Measurements from ENCODE around the gene UBAP1. TPM values are rescaled to one million over a fixed set of nuclear protein-coding genes. Genes with fewer than 3 reads are reported as not detected.
"Not testable (repeated sequence)": the region's sequence is repeated elsewhere in the genome, so short reads cannot be mapped to it uniquely, and the experiment has no call there.

UBAP1 gene
- total RNA-seq, 2 experiments from 2014 or later, result 28.2 to 29.8 TPM

DNA sequence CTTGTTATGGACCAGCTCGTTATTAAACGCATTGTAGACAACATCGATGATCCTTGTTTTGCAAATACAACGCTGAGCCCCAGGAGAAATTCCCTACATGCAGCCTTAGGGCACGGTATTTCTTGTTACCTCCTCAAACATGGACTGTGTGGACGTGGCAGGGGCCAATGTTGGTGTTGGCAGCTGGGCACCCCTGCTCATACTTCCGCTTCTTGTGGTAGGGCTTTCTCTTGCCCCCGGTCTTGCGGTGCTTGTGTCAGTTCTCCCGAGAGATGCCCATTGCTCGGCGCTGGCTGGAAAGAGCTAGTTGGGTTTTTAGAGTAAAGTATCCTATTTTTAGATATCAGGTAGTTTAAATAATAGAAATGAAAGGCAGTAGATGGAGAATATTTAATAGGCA is 45.5 kb downstream of the UBAP1 start:
- no peak for ATAC-seq
- no peak overlapping the region for H3K27ac Mint-ChIP-seq
- H3K9me3 Mint-ChIP-seq, result no peaks in the 10 kb centered on the region
- peaks cover 11% of the 10 kb centered on the region for H3K4me1 Mint-ChIP-seq (ENCODE audit: low read depth)
- intact Hi-C loops (cut with micrococcal nuclease), result no loop called here
- no peaks in the 10 kb centered on the region for H3K36me3 Mint-ChIP-seq (ENCODE audit: low read depth)
- DNase-seq, result no peak
- POLR2A ChIA-PET, result interaction anchor here (1.2 kb wide), 1 partner anchor 46 kb away, joined by 4 read pairs; the partner anchor contains the start of gene UBAP1
- CTCF ChIA-PET, result no interaction called here
- no peaks in the 10 kb centered on the region for H3K27me3 Mint-ChIP-seq
- TF ChIP-seq, protein P1, sequence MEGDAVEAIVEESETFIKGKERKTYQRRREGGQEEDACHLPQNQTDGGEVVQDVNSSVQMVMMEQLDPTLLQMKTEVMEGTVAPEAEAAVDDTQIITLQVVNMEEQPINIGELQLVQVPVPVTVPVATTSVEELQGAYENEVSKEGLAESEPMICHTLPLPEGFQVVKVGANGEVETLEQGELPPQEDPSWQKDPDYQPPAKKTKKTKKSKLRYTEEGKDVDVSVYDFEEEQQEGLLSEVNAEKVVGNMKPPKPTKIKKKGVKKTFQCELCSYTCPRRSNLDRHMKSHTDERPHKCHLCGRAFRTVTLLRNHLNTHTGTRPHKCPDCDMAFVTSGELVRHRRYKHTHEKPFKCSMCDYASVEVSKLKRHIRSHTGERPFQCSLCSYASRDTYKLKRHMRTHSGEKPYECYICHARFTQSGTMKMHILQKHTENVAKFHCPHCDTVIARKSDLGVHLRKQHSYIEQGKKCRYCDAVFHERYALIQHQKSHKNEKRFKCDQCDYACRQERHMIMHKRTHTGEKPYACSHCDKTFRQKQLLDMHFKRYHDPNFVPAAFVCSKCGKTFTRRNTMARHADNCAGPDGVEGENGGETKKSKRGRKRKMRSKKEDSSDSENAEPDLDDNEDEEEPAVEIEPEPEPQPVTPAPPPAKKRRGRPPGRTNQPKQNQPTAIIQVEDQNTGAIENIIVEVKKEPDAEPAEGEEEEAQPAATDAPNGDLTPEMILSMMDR (IDR thresholded peaks at IDR 0.05), result no peak
- H3K4me3 Mint-ChIP-seq, result no peak overlapping the region

DNA sequence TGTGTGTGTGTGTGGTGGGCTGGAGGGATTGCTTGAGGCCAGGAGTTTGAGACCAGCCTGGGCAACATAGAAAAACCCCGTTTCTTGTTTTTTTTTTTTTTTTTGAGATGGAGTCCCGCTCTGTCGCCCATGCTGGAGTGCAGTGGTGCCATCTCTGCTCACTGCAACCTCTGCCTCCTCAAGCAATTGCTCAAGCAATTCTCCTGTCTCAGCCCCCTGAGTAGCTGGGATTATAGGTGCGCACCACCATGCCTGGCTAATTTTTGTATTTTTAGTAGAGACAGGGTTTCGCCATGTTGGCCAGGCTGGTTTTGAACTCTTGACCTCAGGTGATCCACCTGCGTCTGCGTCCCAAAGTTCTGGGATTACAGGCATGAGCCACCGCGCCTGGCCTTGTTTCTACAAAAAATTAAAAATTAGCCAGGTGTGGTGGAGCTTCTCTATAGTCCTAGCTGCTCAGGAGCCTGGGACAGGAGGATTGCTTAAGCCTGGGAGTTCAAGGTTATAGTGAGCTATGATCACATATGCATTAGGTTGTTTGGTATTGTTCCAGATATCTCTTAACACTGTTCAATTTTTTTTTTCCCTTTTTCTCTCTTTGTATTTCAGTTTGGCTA is 47.4 kb downstream of the UBAP1 start:
- POLR2A ChIA-PET; H3K27me3 Mint-ChIP-seq; H3K9me3 Mint-ChIP-seq; ATAC-seq; H3K27ac Mint-ChIP-seq; H3K4me3 Mint-ChIP-seq; DNase-seq; H3K36me3 Mint-ChIP-seq (ENCODE audit: low read depth); CTCF ChIA-PET; intact Hi-C loops (cut with micrococcal nuclease): not testable (repeated sequence)
- H3K4me1 Mint-ChIP-seq (ENCODE audit: low read depth), result peaks cover 11% of the 10 kb centered on the region

DNA sequence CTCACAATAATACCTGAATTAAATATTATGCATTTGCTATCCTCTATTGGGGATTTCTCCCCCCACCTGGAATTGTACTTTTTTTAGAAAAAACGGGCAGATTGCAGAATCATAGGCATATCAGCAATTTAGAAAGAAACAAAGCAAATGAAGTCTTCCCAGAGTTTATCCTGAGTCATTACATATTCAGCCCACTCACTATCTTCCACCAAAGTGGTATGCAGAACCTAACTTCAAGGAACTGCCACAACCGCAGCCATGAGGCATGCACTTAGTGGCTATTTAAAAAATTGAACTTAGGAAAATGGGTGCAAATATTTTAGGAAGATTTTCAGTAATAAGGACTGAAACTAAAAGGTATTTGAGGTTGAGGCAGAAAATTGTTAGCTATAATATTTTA is 48.6 kb downstream of the UBAP1 start:
- Mint-ChIP-seq H3K27ac (no peak overlapping the region), H3K36me3 (ENCODE audit: low read depth) (no peaks in the 10 kb centered on the region), H3K4me3 (no peak overlapping the region), H3K27me3 (no peaks in the 10 kb centered on the region), H3K9me3 (no peaks in the 10 kb centered on the region), H3K4me1 (ENCODE audit: low read depth) (peaks cover 12% of the 10 kb centered on the region)
- intact Hi-C loops (cut with micrococcal nuclease), result no loop called here
- TF ChIP-seq, protein P1 (IDR thresholded peaks at IDR 0.05), result no peak
- DNase-seq (no peak), ATAC-seq (no peak)
- ChIA-PET CTCF (interaction anchor here (0.9 to 1.9 kb wide), 3 partner anchors 9 to 26 kb away, joined by 3 to 5 read pairs (median 3); no protein-coding TSS in a partner anchor), POLR2A (interaction anchor here (0.8 kb wide), 1 partner anchor 33 kb away, joined by 3 read pairs; no protein-coding TSS in a partner anchor)

DNA sequence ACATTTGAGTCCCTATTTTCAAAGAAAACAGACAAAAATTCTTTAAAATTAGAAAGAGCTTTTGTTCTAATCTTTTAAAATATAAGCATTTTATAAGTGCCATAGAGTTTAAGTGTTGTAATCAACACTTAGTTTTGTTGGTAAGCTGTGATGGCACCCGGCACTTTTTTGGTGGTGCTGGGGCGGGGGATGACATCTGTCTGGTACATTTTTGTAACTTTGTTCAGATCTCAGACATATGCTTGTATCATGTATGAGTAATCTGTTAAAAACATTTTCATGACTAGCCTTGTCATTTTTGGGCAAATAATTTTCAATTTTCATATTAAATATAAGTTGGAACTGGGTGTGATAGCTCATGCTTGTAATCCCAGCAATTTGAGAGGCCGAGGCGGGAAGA is 51.7 kb downstream of the UBAP1 start:
- ATAC-seq, result no peak
- Mint-ChIP-seq H3K9me3 (no peaks in the 10 kb centered on the region), H3K4me1 (ENCODE audit: low read depth) (peaks cover 13% of the 10 kb centered on the region), H3K36me3 (ENCODE audit: low read depth) (peaks cover 2% of the 10 kb centered on the region), H3K4me3 (no peak overlapping the region), H3K27ac (no peak overlapping the region), H3K27me3 (no peaks in the 10 kb centered on the region)
- no peak for DNase-seq
- TF ChIP-seq, protein P1 (IDR thresholded peaks at IDR 0.05), result no peak
- POLR2A ChIA-PET, result no interaction called here
- CTCF ChIA-PET, result no interaction called here
- intact Hi-C loops (cut with micrococcal nuclease), result no loop called here

DNA sequence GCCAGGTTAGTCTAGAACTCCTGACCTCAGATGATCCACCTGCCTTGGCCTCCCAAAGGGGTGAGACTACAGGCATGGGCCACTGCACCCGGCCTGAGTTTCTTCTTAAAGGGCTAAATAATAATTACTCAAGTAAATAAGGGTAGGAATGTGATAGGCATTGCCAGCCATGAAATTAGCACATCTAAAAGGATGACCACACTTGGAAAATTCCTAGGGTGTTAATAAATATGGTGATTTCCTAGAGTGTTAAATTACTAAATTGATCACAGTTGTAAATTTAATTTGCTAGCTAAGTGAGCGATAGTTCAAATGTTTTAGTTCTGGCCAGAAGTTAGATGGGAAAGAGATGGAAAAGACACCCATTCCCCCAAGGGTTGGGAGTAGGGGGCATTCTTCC is 53.4 kb downstream of the UBAP1 start:
- no peaks in the 10 kb centered on the region for H3K9me3 Mint-ChIP-seq
- H3K4me3 Mint-ChIP-seq, result no peak overlapping the region
- intact Hi-C loops (cut with micrococcal nuclease), result no loop called here
- ChIA-PET POLR2A (no interaction called here), CTCF (no interaction called here)
- no peaks in the 10 kb centered on the region for H3K27me3 Mint-ChIP-seq
- H3K4me1 Mint-ChIP-seq (ENCODE audit: low read depth), result peaks cover 9% of the 10 kb centered on the region
- DNase-seq (no peak), ATAC-seq (no peak)
- peaks cover 12% of the 10 kb centered on the region for H3K36me3 Mint-ChIP-seq (ENCODE audit: low read depth)
- TF ChIP-seq, protein P1 (IDR thresholded peaks at IDR 0.05), result no peak
- no peak overlapping the region for H3K27ac Mint-ChIP-seq
